B cell (primary cell): ENCODE results near the gene CNTNAP2. TPM values are rescaled to one million over a fixed set of nuclear protein-coding genes. Genes with fewer than 3 reads are reported as not detected.

Experiments used
- ATAC-seq: fragments of 200-7000 bp; cut with Tn5 transposase; one replicate; pipeline ENCODE4 v1.10.0; 2021; ENCODE audit warnings: low read depth, mild to moderate bottlenecking, moderate number of reproducible peaks, moderate library complexity
- CTCF ChIA-PET: fragments of 350-600 bp; sonication (Branson Sonifier 250); formaldehyde crosslinking; loops from one replicate; lab custom pipeline; 2021; ENCODE audit warnings: antibody characterized with exemption, inconsistent platforms; lab: Charles Lee
- POLR2A ChIA-PET: fragments of 350-600 bp; sonication (Branson Sonifier 250); formaldehyde crosslinking; loops from one replicate; lab custom pipeline; 2021; ENCODE audit warnings: antibody characterized with exemption; lab: Charles Lee
- DNase-seq: peaks from one replicate; pipeline ENCODE4 v3.0.0; 2013
- H2AFZ ChIP-seq: 2 replicates; pipeline ENCODE4 v1.6.1; 2012; ENCODE audit warnings: mild to moderate bottlenecking, low read depth, low read length; ENCODE audit not compliant: insufficient read depth, poor library complexity, severe bottlenecking
- H3K27ac ChIP-seq, 2 donors: 1 replicate in 1 of 2; 2 replicates in 1 of 2; pipeline ENCODE4 v1.5.1; 2012 to 2013; ENCODE audit warnings: low read length in 2 of 2, mild to moderate bottlenecking in 2 of 2, moderate library complexity in 1 of 2
- H3K27me3 ChIP-seq, 4 experiments: fragments of 200-600 bp in 1 of 4; sonication (generic) in 1 of 4; replicated peaks in 1 of 4; 1 replicate in 2 of 4; 2 replicates in 2 of 4; pipeline versions ENCODE4 v1.6.1 to v1.7.0; 2013 to 2016; ENCODE audit warnings: low read length in 3 of 4, mild to moderate bottlenecking in 2 of 4, mixed read lengths in 1 of 4, moderate library complexity in 1 of 4; ENCODE audit not compliant: insufficient read depth in 4 of 4, control insufficient read depth in 3 of 4; ENCODE audit errors: control extremely low read depth in 1 of 4
- H3K36me3 ChIP-seq, 2 experiments: replicated peaks in 1 of 2; 1 replicate in 1 of 2; 2 replicates in 1 of 2; pipeline versions ENCODE4 v1.6.1 to v1.7.1; 2013; ENCODE audit warnings: low read length in 1 of 2; ENCODE audit not compliant: insufficient read depth in 2 of 2, control insufficient read depth in 1 of 2; ENCODE audit errors: control extremely low read depth in 1 of 2, extremely low read depth in 1 of 2
- H3K4me1 ChIP-seq, 2 donors: fragments of 200-600 bp in 1 of 2; sonication (generic) in 1 of 2; 1 replicate in 1 of 2; 2 replicates in 1 of 2; pipeline versions ENCODE4 v1.5.1 to v1.6.1; 2013 to 2017; ENCODE audit warnings: low read length in 2 of 2; ENCODE audit not compliant: control insufficient read depth in 2 of 2, insufficient read depth in 2 of 2
- H3K4me2 ChIP-seq: replicated peaks from 2 replicates; pipeline ENCODE3; 2012; ENCODE audit warnings: mild to moderate bottlenecking, low read depth, low read length; ENCODE audit not compliant: poor library complexity, severe bottlenecking
- H3K4me3 ChIP-seq, 5 experiments: fragments of 200-600 bp in 1 of 5; sonication (generic) in 1 of 5; 1 replicate in 3 of 5; 2 replicates in 2 of 5; pipeline versions ENCODE4 v1.5.1 to v1.7.0; 2011 to 2016; ENCODE audit warnings: low read length in 4 of 5, mild to moderate bottlenecking in 4 of 5, low read depth in 2 of 5, control low read depth in 1 of 5, moderate library complexity in 1 of 5; ENCODE audit not compliant: insufficient read depth in 1 of 5; ENCODE audit errors: control extremely low read depth in 1 of 5, extremely low read depth in 1 of 5
- H3K79me2 ChIP-seq: fragments of 200-600 bp; sonication (generic); one replicate; pipeline ENCODE4 v1.6.0; 2016; ENCODE audit warnings: low read length; ENCODE audit not compliant: control insufficient read depth, insufficient read depth
- H3K9ac ChIP-seq: fragments of 200-600 bp; sonication (generic); 2 replicates; pipeline ENCODE4 v1.6.1; 2017; ENCODE audit warnings: mild to moderate bottlenecking, low read length, moderate library complexity
- H3K9me3 ChIP-seq, 3 donors: one replicate each; pipeline versions ENCODE4 v1.6.1 to v1.7.1; 2013; ENCODE audit warnings: low read length in 2 of 3; ENCODE audit not compliant: control insufficient read depth in 2 of 3, insufficient read depth in 1 of 3; ENCODE audit errors: control extremely low read depth in 1 of 3
- H4K20me1 ChIP-seq: 2 replicates; pipeline ENCODE4 v1.6.0; 2012; ENCODE audit warnings: mild to moderate bottlenecking, low read length; ENCODE audit not compliant: insufficient read depth, control insufficient read depth, poor library complexity, severe bottlenecking
- H3K27ac Mint-ChIP-seq: one replicate; pipeline ENCODE4 v1.8.0; 2021; ENCODE audit warnings: mixed read lengths
- H3K27me3 Mint-ChIP-seq: one replicate; pipeline ENCODE4 v1.8.0; 2021; ENCODE audit warnings: mixed read lengths
- H3K4me1 Mint-ChIP-seq: one replicate; pipeline ENCODE4 v1.8.0; 2021; ENCODE audit warnings: mixed read lengths
- H3K4me3 Mint-ChIP-seq: one replicate; pipeline ENCODE4 v1.8.0; 2021; ENCODE audit warnings: mixed read lengths
- H3K9me3 Mint-ChIP-seq: one replicate; pipeline ENCODE4 v1.8.0; 2022; ENCODE audit warnings: mixed read lengths; ENCODE audit not compliant: insufficient read depth
- CTCF ChIP-seq: fragments of 200-600 bp; IDR thresholded peaks from one replicate; pipeline ENCODE4 v1.8.0; 2022; ENCODE audit warnings: antibody characterized with exemption, mild to moderate bottlenecking
- EZH2 ChIP-seq: IDR thresholded peaks from 2 replicates; pipeline ENCODE4 v1.6.1; 2012; ENCODE audit warnings: borderline replicate concordance, low read depth, mild to moderate bottlenecking, moderate library complexity, low read length; ENCODE audit not compliant: insufficient read depth, poor library complexity, severe bottlenecking
- WGBS: methylation state at CpG from one replicate; pipeline ENCODE4 v1.1.5; 2013; ENCODE audit warnings: missing lambda C conversion rate; ENCODE audit not compliant: insufficient coverage; 5-methylcytosine and 5-hydroxymethylcytosine counted together
- intact Hi-C: fragments of 100-400 bp; cut with micrococcal nuclease; formaldehyde crosslinking; loops from one replicate; pipeline ENCODE4 v1.10.0; 2022
- polyA plus RNA-seq: library from polyadenylated mRNA; depleted of rRNA; stranded (reverse); fragments of >200 nt; gene quantifications from 2 replicates; pipeline ENCODE4 v1.2.3, GENCODE V29; 2012
- total RNA-seq, 2 donors: library from RNA; stranded (reverse); fragments of 120-200 nt in 1 of 2; gene quantifications; 1 replicate in 1 of 2; 2 replicates in 1 of 2; pipeline versions ENCODE4 v1.2.3 to v1.2.4, GENCODE V29; 2013 to 2022

CNTNAP2 gene
- total and polyA plus RNA-seq, 2 donors (not counting 1 experiment from before 2014, with no cell fraction given): 7.4 to 16.6 TPM

- Histone ChIP-seq H3K4me1 (no peaks in the 10 kb centered on the region), H3K4me2 (no peak overlapping the region), H3K36me3 (no peaks in the 10 kb centered on the region), H3K9ac (no peak overlapping the region), H3K79me2 (no peaks in the 10 kb centered on the region), H3K27me3 (no peaks in the 10 kb centered on the region), H3K9me3 (no peaks in the 10 kb centered on the region), H3K4me3 (no peak overlapping the region), H4K20me1 (no peaks in the 10 kb centered on the region), H2AFZ (no peak overlapping the region), H3K27ac (no peak overlapping the region)
- TF ChIP-seq CTCF: no peak
- TF ChIP-seq EZH2: no peak
- DNase-seq: no peak
- POLR2A ChIA-PET: no interaction called here
- CTCF ChIA-PET: no interaction called here
- Mint-ChIP-seq H3K4me1 (no peaks in the 10 kb centered on the region), H3K9me3 (peaks cover 6% of the 10 kb centered on the region), H3K4me3 (no peak overlapping the region), H3K27me3 (no peaks in the 10 kb centered on the region), H3K27ac (no peak overlapping the region)
- no peak for ATAC-seq
- no CpG with 5 or more reads among the region's 1 CpG for WGBS
- intact Hi-C loops: no loop called here
These were observed 510.3 kb downstream of the CNTNAP2 start for GRCh38 chr7:146626912-146627311.

GRCh38 chr7:146635205-146636032 lies 518.8 kb downstream of the CNTNAP2 start:
- Histone ChIP-seq H2AFZ (no peak overlapping the region), H3K4me3 (no peak overlapping the region), H3K4me1 (no peaks in the 10 kb centered on the region), H3K27ac (no peak overlapping the region), H3K9ac (no peak overlapping the region), H3K36me3 (no peaks in the 10 kb centered on the region), H3K27me3 (no peaks in the 10 kb centered on the region), H4K20me1 (no peaks in the 10 kb centered on the region), H3K9me3 (no peaks in the 10 kb centered on the region), H3K4me2 (no peak overlapping the region), H3K79me2 (no peaks in the 10 kb centered on the region)
- DNase-seq: no peak
- intact Hi-C loops: no loop called here
- WGBS: no CpG with 5 or more reads among the region's 7 CpGs
- Mint-ChIP-seq H3K4me3 (no peak overlapping the region), H3K4me1 (no peaks in the 10 kb centered on the region), H3K27ac (no peak overlapping the region), H3K9me3 (peaks cover 3% of the 10 kb centered on the region), H3K27me3 (no peaks in the 10 kb centered on the region)
- ATAC-seq: no peak
- CTCF ChIA-PET: no interaction called here
- POLR2A ChIA-PET: no interaction called here
- TF ChIP-seq EZH2 (no peak), CTCF (no peak)
